IMR-90 (cell line): ENCODE data around the gene RPS6KA2. TPM values are rescaled to one million over a fixed set of nuclear protein-coding genes. Genes with fewer than 3 reads are reported as not detected.

Experiments used
- ATAC-seq: fragments of 200-7000 bp; cut with Tn5 transposase; 2 replicates; pipeline ENCODE4 v1.9.1; 2020; ENCODE audit warnings: low read depth, mild to moderate bottlenecking, moderate library complexity
- BruUV-seq: library from RNA; stranded (reverse); fragments of 400-500 nt; replicated peaks from 2 replicates; lab custom pipeline; 2021; lab: Mats Ljungman, UMichigan
- CTCF ChIA-PET: fragments of 300-600 bp; formaldehyde crosslinking; extraction: SDS; loops from one replicate; lab custom pipeline; 2021; ENCODE audit warnings: antibody characterized with exemption; lab: Yijun Ruan, JAX
- POLR2A ChIA-PET: fragments of 300-600 bp; sonication (Branson Sonifier 250); formaldehyde crosslinking; loops from one replicate; lab custom pipeline; 2022; ENCODE audit warnings: antibody characterized with exemption; ENCODE audit not compliant: unreplicated experiment; lab: Charles Lee
- DNase-seq: peaks from one replicate; pipeline ENCODE4 v3.0.0; 2013
- H2AFZ ChIP-seq: replicated peaks from 2 replicates; pipeline ENCODE3; 2013; ENCODE audit warnings: low read length, mild to moderate bottlenecking; ENCODE audit not compliant: poor library complexity
- H2AK5ac ChIP-seq: 2 replicates; pipeline ENCODE4 v1.6.1; 2013; ENCODE audit warnings: low read depth, low read length, inconsistent platforms
- H2AK9ac ChIP-seq: replicated peaks from 2 replicates; pipeline ENCODE3; 2013; ENCODE audit warnings: mild to moderate bottlenecking, low read depth, low read length, moderate library complexity; ENCODE audit not compliant: poor library complexity
- H2BK120ac ChIP-seq: 2 replicates; pipeline ENCODE4 v1.6.1; 2013; ENCODE audit warnings: low read depth, low read length, inconsistent platforms
- H2BK15ac ChIP-seq: 3 replicates; pipeline ENCODE4 v1.6.1; 2013; ENCODE audit warnings: low read depth, low read length, inconsistent platforms
- H2BK20ac ChIP-seq: 2 replicates; pipeline ENCODE4 v1.6.1; 2013; ENCODE audit warnings: low read depth, mild to moderate bottlenecking, inconsistent platforms, low read length, moderate library complexity
- H2BK5ac ChIP-seq: 2 replicates; pipeline ENCODE4 v1.6.1; 2013; ENCODE audit warnings: mild to moderate bottlenecking, low read depth, low read length, inconsistent platforms; ENCODE audit not compliant: poor library complexity, severe bottlenecking
- H3K14ac ChIP-seq: replicated peaks from 2 replicates; pipeline ENCODE4 v1.6.1; 2013; ENCODE audit warnings: low read depth, low read length, inconsistent platforms
- H3K18ac ChIP-seq: 2 replicates; pipeline ENCODE4 v1.6.1; 2013; ENCODE audit warnings: low read depth, low read length, control low read depth
- H3K23ac ChIP-seq: 2 replicates; pipeline ENCODE4 v1.6.1; 2013; ENCODE audit warnings: low read depth, low read length, inconsistent platforms
- H3K27ac ChIP-seq: 2 replicates; pipeline ENCODE4 v1.5.1; 2013; ENCODE audit warnings: mild to moderate bottlenecking, control low read depth, low read length; ENCODE audit not compliant: insufficient read depth
- H3K27me3 ChIP-seq: 2 replicates; pipeline ENCODE4 v1.6.1; 2013; ENCODE audit warnings: low read length; ENCODE audit not compliant: control insufficient read depth, insufficient read depth
- H3K36me3 ChIP-seq: 2 replicates; pipeline ENCODE4 v1.6.1; 2013; ENCODE audit warnings: low read length, mixed read lengths; ENCODE audit not compliant: control insufficient read depth, insufficient read depth
- H3K4ac ChIP-seq: 2 replicates; pipeline ENCODE4 v1.6.1; 2013; ENCODE audit warnings: low read depth, low read length, inconsistent platforms
- H3K4me1 ChIP-seq: 2 replicates; pipeline ENCODE4 v1.6.1; 2013; ENCODE audit warnings: low read length, mixed read lengths; ENCODE audit not compliant: control insufficient read depth, insufficient read depth
- H3K4me2 ChIP-seq: 2 replicates; pipeline ENCODE4 v1.6.1; 2013; ENCODE audit warnings: low read depth, mild to moderate bottlenecking, control low read depth, low read length, moderate library complexity
- H3K4me3 ChIP-seq: 2 replicates; pipeline ENCODE4 v1.5.1; 2013; ENCODE audit warnings: low read depth, mild to moderate bottlenecking, control low read depth, low read length, moderate library complexity; ENCODE audit not compliant: insufficient read depth
- H3K56ac ChIP-seq: 2 replicates; pipeline ENCODE4 v1.6.1; 2013; ENCODE audit warnings: low read length, inconsistent platforms; ENCODE audit not compliant: insufficient read depth; ENCODE audit errors: extremely low read depth
- H3K79me1 ChIP-seq, 2 experiments: 2 replicates each; pipeline ENCODE4 v1.6.1; 2013; ENCODE audit warnings: low read length in 2 of 2, inconsistent platforms in 1 of 2, low read depth in 1 of 2
- H3K9ac ChIP-seq: 2 replicates; pipeline ENCODE4 v1.6.1; 2013; ENCODE audit warnings: low read depth, low read length, control low read depth
- H3K9me1 ChIP-seq: 2 replicates; pipeline ENCODE4 v1.6.1; 2013; ENCODE audit warnings: low read length, inconsistent platforms; ENCODE audit not compliant: insufficient read depth
- H3K9me3 ChIP-seq: 2 replicates; pipeline ENCODE4 v1.6.1; 2013; ENCODE audit warnings: low read length; ENCODE audit not compliant: control insufficient read depth, insufficient read depth
- H4K20me1 ChIP-seq: 2 replicates; pipeline ENCODE4 v1.6.1; 2013; ENCODE audit warnings: low read length, inconsistent platforms; ENCODE audit not compliant: insufficient read depth
- H4K5ac ChIP-seq: 2 replicates; pipeline ENCODE4 v1.6.1; 2013; ENCODE audit warnings: mild to moderate bottlenecking, low read depth, low read length, control low read depth
- H4K8ac ChIP-seq, 2 experiments: 2 replicates each; pipeline ENCODE4 v1.6.1; 2013; ENCODE audit warnings: low read depth in 2 of 2, low read length in 2 of 2, control low read depth in 1 of 2, inconsistent platforms in 1 of 2
- H4K91ac ChIP-seq: 2 replicates; pipeline ENCODE4 v1.6.1; 2013; ENCODE audit warnings: low read depth, low read length, inconsistent platforms; ENCODE audit not compliant: insufficient read depth
- RFX5 ChIP-seq: IDR thresholded peaks from 2 replicates; pipeline ENCODE4 v1.8.0; 2012; ENCODE audit warnings: low read depth, mild to moderate bottlenecking, low read length, moderate library complexity
- WGBS, 2 experiments: methylation state at CpG; one replicate each; pipeline versions ENCODE4 v1.1.5 to v1.1.7; 2013; ENCODE audit warnings: missing lambda C conversion rate in 2 of 2; ENCODE audit not compliant: insufficient read length in 1 of 2; ENCODE audit errors: extremely low coverage in 2 of 2; 5-methylcytosine and 5-hydroxymethylcytosine counted together
- dilution Hi-C: fragments of 300-500 bp; cut with HindIII; formaldehyde crosslinking; loops from one replicate; pipeline ENCODE4 v1.14.3; 2018; ENCODE audit warnings: low sequenced_read_pairs; ENCODE audit not compliant: unreplicated experiment
- in situ Hi-C: fragments of 300-500 bp; cut with MboI; formaldehyde crosslinking; loops from 3 replicates; pipeline ENCODE4 v1.14.3; 2019; ENCODE audit warnings: low sequenced_read_pairs, inconsistent platforms, mixed read lengths
- intact Hi-C: fragments of 100-400 bp; cut with micrococcal nuclease; formaldehyde crosslinking; loops from 2 replicates; pipeline ENCODE4 v1.10.0; 2022
- polyA plus RNA-seq, 3 experiments: library from polyadenylated mRNA; depleted of rRNA; stranded (reverse); fragments of >200 nt; gene quantifications; 2 replicates each; pipeline ENCODE4 v1.2.3, GENCODE V29; 2012; ENCODE audit warnings: low replicate concordance in 1 of 3
- total RNA-seq: library from RNA; depleted of rRNA; stranded (reverse); fragments of >200 nt; gene quantifications from 2 replicates; pipeline ENCODE4 v1.2.3, GENCODE V29; 2012
- TF ChIP-seq, protein P1 (sequence below): fragments of 150-350 bp; IDR thresholded peaks from 2 replicates; pipeline ENCODE4 v1.6.1; 2017; ENCODE audit warnings: mild to moderate bottlenecking, antibody characterized with exemption, low read length, low read depth

The RPS6KA2 gene
- total and polyA plus RNA-seq, 2 of the 4 experiments (the other 2 are of a cell fraction) = 26.9 to 31.3 TPM

DNA sequence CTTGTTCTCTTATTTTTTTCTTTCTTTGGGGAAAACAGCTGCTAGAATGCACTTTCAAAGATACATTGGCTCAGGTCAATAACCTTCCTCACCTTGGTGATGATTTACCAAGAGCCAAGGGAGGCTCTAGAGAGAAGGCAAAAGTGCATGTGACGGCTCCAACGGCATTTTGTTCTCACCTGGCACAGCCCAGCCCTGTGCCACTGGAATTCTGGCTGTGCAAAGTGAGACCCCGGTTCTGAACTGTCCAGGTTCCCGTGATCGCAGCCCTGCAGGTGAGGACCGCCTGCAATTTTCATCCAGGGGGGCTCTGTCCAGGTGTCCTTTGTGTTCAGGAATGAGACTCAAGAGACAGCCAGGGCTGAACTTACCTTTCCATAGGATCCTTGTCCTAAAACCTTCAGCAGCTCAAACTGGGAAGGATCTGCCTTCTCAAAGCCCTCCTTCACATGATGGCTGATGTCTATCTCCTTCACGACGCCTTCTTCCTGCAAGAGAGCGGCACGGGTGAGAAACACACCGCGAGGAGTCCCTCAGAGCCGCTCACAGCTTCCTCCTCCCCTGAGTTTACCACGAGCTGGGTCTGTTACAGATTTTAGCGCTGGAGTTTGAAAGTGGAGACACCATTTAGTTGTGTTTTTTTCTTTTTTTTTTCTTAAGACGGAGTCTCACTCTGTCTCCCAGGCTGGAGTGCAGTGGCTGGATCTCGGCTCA, 88.6 kb downstream of the RPS6KA2 start:
- Histone ChIP-seq H3K4me3 (no peak overlapping the region), H3K27ac (no peak overlapping the region), H4K5ac (no peak overlapping the region), H3K9me1 (peaks cover 12% of the 10 kb centered on the region; the same call in 1 of the 2 replicates), H4K20me1 (peaks cover 17% of the 10 kb centered on the region; the same call in 1 of the 2 replicates), H2BK15ac (no peak overlapping the region), H3K9ac (no peak overlapping the region), H3K4me2 (no peak overlapping the region), H3K23ac (no peak overlapping the region), H3K14ac (no peak overlapping the region), H3K56ac (no peak overlapping the region), H2AK9ac (no peak overlapping the region), H4K91ac (no peak overlapping the region), H3K18ac (no peak overlapping the region), H2BK120ac (no peak overlapping the region), H3K79me1 (peaks cover 13 to 22% of the 10 kb centered on the region in 2 experiments; a peak in 3 of 4 replicates), H3K9me3 (no peaks in the 10 kb centered on the region), H3K27me3 (no peaks in the 10 kb centered on the region), H3K36me3 (peaks cover 34% of the 10 kb centered on the region), H2AFZ (no peak overlapping the region), H4K8ac (no peak overlapping the region), H3K4me1 (peaks cover 5% of the 10 kb centered on the region; the same call in 1 of the 2 replicates), H3K4ac (no peak overlapping the region), H2BK5ac (no peak overlapping the region), H2BK20ac (no peak overlapping the region), H2AK5ac (no peak overlapping the region)
- dilution Hi-C loops = no loop called here
- TF ChIP-seq, protein P1, sequence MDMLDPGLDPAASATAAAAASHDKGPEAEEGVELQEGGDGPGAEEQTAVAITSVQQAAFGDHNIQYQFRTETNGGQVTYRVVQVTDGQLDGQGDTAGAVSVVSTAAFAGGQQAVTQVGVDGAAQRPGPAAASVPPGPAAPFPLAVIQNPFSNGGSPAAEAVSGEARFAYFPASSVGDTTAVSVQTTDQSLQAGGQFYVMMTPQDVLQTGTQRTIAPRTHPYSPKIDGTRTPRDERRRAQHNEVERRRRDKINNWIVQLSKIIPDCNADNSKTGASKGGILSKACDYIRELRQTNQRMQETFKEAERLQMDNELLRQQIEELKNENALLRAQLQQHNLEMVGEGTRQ = no peak
- TF ChIP-seq RFX5 = no peak
- no peak for DNase-seq
- in situ Hi-C loops = no loop called here
- CTCF ChIA-PET = interaction anchor here (0.5 kb wide), 1 partner anchor 86 kb away, joined by 6 read pairs; no protein-coding TSS in a partner anchor
- ATAC-seq = no peak
- intact Hi-C loops = no loop called here
- WGBS, 2 experiments = 87% methylated on average over 6 of the region's 17 CpGs; no CpG with 5 or more reads in 1 of the 2 experiments
- no TSS peak for BruUV-seq
- POLR2A ChIA-PET = no interaction called here
